Measurements from ENCODE around the gene UVSSA.
A peak's percentile ranks its signal among the peaks of the same experiment; 100 is the strongest.

The UVSSA gene

DNA sequence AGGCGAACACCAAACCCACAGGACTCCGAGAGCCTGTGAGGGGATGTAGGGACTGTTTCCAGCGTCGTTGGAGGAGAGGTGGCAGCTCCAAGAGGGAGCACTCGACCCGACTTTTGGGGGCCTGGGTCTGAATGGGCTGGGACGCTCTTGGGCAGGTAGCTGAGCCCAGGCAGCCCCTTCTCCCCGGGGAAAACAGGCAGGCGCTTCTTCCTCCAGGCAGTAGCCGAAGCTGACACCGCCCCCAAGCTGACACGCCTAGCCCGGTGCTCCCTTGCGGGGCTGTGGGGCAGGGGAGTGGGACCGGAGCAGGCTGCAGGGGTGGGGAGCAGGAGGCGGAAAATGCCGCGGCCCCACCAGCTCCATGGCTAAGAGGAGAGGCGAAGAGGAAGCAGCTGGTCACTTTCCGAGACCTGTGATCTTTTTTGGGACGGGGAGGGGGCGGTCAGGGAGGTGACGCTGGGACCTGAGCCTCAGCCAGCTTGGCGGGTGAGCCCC, 55.1 kb downstream of the UVSSA start:
- no peak for ATAC-seq
- Mint-ChIP-seq H3K9me3 (no peaks in the 10 kb centered on the region), H3K27me3 (peaks cover 38% of the 10 kb centered on the region), H3K27ac (no peak overlapping the region), H3K4me1 (peaks cover 2% of the 10 kb centered on the region), H3K36me3 (ENCODE audit: low read depth) (no peaks in the 10 kb centered on the region), H3K4me3 (no peak overlapping the region)
- no peak for DNase-seq

DNA sequence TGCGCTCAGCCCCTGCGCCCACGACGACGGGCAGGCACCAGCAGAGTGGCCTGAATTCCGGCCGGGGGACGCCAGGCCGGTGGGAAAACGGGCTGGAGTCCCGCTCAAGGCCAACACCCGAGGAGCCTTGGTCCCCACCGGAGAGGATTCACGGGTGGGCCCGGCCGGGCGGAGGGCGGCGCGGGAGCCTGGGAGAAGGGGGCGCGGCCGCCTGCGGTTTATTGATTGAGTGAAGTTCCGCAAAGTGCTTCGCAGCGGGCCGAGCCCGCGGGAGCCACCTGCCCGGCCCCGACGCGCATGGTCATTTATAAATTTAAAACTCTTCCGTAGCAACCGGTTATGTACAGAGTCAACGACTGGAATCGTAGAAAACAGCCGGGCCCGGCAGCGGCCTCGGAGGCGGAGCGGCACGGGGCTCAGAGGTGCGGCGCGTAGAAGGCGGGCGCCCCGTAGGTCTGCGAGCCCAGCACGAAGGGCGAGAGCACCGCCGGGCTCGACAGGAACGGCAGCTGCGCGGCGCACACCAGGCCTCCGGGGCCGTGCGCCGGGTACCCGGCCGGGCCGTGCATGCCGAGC, 55.6 kb downstream of the UVSSA start:
- Mint-ChIP-seq H3K27me3 (peaks cover 42% of the 10 kb centered on the region), H3K4me3 (no peak overlapping the region), H3K9me3 (no peaks in the 10 kb centered on the region), H3K27ac (no peak overlapping the region), H3K4me1 (peaks cover 2% of the 10 kb centered on the region), H3K36me3 (ENCODE audit: low read depth) (no peaks in the 10 kb centered on the region)
- ATAC-seq (no peak), DNase-seq (peak; percentile 4)

DNA sequence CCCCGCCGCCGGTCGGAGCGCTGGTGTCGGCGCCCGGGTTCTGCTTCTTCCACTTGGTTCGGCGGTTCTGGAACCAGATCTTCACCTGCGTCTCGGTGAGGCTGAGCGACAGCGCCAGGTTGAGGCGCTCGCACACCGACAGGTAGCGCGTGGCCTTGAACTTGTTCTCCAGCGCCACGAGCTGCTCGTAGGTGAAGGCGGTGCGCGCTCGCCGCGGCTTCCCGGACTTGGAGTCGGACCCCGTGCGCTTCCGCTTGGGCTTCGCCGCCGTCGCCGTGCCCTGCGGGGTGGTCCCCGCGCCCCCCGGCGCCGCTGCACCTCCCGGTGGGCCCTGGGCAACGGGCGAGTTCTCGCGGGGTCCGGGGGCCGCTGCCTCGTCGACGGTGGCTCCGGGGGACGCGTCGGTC, 56.2 kb downstream of the UVSSA start:
- Mint-ChIP-seq H3K27me3 (peaks cover 46% of the 10 kb centered on the region), H3K9me3 (no peaks in the 10 kb centered on the region), H3K4me1 (peaks cover 2% of the 10 kb centered on the region), H3K36me3 (ENCODE audit: low read depth) (no peaks in the 10 kb centered on the region), H3K27ac (no peak overlapping the region), H3K4me3 (no peak overlapping the region)
- ATAC-seq (no peak), DNase-seq (peak; percentile 4)

DNA sequence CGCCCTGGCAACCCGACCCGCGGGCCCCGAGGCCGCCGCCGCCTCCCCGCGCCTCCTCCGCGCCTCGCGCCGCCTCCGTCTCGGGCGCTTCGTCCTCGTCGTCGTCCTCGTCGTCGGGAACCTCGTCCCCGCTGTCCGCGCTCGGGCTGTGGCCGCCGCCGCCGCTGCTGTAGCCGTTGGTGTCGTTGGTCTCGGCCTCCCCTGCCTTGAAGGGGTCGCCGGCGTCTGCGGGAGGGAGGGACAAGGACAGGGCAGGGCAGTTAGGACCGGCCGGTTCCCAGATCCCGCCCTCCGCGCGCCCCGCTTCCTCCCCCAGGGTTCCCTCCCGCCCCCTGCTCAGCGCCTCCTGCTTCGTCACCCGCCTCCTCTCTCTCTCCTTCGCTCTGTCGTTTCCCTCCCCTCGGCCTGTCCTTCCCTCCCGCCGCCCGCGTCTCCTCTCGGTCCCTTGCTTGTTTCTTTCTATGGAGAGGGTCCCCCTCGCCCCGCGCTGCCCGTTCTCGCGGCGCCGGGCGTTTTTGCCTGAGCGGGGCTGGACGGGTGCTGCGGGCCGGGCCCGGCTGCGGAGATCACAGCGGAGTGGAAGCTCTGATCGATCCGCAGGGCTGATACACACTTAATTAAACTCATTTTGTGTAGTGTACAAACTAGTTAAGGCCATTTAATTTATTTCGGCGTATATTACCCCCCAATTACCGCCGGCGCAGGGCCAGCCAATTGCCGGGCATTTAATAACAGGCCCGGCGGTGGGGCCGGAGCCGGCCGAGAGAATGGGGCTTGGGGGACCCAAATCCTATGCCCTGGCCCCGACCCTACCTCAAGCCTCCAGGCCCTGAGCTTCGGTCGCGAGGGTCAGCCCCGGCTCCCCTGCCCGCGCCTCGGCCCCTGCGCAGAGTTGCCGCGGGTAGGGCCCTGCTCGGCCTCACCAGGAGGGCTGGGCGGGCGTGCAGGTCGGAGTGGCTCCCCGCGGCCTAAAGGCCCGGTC, 56.9 kb downstream of the UVSSA start:
- no peak for ATAC-seq
- Mint-ChIP-seq H3K36me3 (ENCODE audit: low read depth) (peaks cover 3% of the 10 kb centered on the region), H3K4me3 (peak overlapping the region; percentile 6), H3K27ac (no peak overlapping the region), H3K27me3 (peaks cover 53% of the 10 kb centered on the region), H3K9me3 (no peaks in the 10 kb centered on the region), H3K4me1 (peaks cover 4% of the 10 kb centered on the region)
- peak; percentile 10 for DNase-seq

DNA sequence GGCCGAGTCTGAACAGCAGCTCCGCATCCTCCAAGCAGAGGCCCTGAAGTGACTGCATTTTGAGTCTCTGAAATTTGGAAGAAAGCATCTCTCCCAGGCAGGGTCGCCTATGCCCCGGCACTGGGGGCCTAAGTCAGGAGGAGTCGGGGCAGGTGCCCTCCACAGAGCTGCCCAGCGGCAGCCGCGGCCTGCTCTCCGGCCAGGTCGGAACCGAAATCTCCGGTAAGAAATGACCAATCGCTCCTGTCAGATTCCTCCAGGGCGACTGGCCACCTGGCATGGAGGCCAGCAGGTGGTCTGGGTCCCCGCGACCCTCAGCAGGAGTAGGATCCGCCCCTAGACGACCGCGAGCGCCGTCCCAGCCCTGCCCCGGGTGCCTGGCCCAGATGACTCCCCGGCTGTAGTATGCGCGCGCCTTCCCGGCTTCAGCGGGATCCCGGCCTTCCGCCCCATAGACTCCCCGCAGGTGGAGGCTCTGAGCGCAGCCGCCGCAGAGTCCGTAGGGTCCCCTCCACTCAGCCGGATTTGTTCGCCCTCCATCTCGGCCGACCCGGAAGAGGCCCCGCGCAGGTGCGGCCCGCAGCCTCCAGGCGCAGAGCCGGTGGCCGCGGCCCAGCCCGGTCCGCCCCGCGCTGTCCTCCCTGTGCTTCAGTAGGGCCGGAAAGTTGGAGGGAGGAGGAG, 57.7 kb downstream of the UVSSA start:
- DNase-seq (peak; percentile 7), ATAC-seq (no peak)
- Mint-ChIP-seq H3K27ac (no peak overlapping the region), H3K4me1 (peaks cover 4% of the 10 kb centered on the region), H3K4me3 (no peak overlapping the region), H3K27me3 (peaks cover 59% of the 10 kb centered on the region), H3K9me3 (no peaks in the 10 kb centered on the region), H3K36me3 (ENCODE audit: low read depth) (peaks cover 3% of the 10 kb centered on the region)

DNA sequence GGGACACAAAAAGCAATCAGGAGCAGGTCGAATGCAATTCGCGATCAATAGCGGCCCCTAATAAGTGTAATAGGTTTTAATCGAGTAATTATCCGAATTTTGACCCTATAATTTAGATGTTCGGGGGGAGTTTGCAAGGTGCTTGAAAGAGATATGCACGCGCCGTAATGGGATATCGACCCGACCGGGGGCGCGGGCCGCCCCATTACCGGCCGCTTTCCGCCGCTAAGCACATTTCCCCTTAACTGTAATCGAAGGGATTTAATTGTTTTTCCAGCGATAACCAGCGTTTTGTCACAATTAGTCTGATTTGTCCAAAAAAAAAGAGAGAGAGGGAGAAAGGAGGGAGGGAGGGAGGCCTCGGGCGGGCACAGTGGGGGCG, 58.2 kb downstream of the UVSSA start:
- Mint-ChIP-seq H3K36me3 (ENCODE audit: low read depth) (peaks cover 3% of the 10 kb centered on the region), H3K27ac (peak overlapping the region; percentile 79), H3K9me3 (no peaks in the 10 kb centered on the region), H3K4me1 (peaks cover 4% of the 10 kb centered on the region), H3K27me3 (peaks cover 57% of the 10 kb centered on the region), H3K4me3 (peak overlapping the region; percentile 42)
- no peak for ATAC-seq
- DNase-seq: no peak

DNA sequence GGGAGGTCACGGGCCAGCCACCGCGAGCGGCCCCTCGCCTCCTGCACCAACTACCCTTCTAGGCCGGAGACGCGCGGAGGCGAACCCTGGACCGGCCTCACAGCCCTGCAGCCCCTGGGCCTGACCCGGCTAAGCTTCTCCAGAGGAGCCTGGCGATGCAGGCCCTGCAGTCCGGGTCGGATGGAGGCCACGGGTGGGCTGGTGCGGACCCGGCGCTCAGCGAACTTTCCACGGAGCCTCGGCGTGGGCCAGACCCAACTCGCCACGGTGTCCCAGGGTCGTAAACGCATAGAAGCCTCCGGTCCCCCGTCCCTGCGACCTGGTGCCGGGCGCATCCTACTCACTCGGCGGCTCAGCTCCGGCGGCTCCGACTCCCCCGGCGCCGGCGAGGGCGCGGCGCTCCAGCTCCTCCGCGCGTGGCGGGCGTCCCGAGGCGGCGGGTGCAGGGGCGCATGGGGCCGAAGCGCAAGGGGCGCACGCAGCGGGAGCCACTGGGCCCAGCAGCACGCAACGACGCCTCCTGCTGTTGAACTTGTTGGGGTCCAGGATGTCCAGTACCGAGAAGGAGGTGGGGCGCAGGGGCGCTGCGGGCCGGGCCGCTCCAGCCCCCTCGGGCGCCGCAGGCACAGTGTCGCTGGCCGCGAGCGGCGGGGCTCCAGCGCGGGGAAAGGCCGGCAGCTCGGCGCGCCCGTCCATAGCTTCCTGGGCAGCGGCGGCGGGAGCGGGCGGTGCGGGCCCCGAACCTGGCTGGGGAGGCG, 58.8 kb downstream of the UVSSA start:
- Mint-ChIP-seq H3K27me3 (peaks cover 55% of the 10 kb centered on the region), H3K27ac (peak overlapping the region; percentile 79), H3K36me3 (ENCODE audit: low read depth) (peaks cover 3% of the 10 kb centered on the region), H3K4me3 (no peak overlapping the region), H3K4me1 (peaks cover 4% of the 10 kb centered on the region), H3K9me3 (no peaks in the 10 kb centered on the region)
- DNase-seq (peak; percentile 2), ATAC-seq (no peak)

DNA sequence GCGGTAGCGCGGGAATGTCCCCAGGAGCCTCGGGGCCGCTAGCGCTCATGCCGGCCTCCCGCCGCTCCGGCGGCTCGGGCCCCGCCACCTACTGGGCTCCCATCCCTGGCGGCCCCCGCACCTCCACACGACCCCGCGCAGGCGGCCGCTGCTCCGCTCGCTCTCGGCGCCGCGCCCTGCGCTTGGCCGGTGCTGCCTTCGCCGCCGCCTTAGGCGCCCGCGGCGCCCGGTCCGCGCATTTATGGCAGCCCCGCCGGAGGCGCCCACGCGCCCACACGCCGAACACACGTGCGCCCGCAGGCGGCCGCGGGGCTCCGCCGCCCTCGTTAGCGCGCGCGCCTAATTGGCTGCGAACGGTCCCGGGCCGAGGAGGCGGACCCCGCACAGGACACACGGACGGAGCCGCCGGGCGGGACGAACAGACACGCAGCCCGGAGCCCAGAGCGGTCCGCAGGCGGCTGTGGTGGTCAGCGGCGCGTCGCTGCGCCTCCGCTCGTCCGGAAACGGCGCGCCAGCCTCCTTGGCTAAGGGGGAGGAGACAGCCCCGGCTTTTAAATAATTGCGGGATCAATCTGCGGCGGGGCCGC, 59.5 kb downstream of the UVSSA start, which contains the start of gene NKX1-1:
NKX1-1 (minus strand) TSS at position 49 of the 587 bp plus-strand sequence; CDS start at position 49, 0 bp downstream.
- Mint-ChIP-seq H3K4me1 (peaks cover 4% of the 10 kb centered on the region), H3K36me3 (ENCODE audit: low read depth) (peaks cover 3% of the 10 kb centered on the region), H3K9me3 (no peaks in the 10 kb centered on the region), H3K27ac (peak within 1 kb of the TSS; percentile 79), H3K27me3 (peaks cover 59% of the 10 kb centered on the region), H3K4me3 (peak within 1 kb of the TSS; percentile 42)
- DNase-seq (peak; percentile 1), ATAC-seq (no peak)

DNA sequence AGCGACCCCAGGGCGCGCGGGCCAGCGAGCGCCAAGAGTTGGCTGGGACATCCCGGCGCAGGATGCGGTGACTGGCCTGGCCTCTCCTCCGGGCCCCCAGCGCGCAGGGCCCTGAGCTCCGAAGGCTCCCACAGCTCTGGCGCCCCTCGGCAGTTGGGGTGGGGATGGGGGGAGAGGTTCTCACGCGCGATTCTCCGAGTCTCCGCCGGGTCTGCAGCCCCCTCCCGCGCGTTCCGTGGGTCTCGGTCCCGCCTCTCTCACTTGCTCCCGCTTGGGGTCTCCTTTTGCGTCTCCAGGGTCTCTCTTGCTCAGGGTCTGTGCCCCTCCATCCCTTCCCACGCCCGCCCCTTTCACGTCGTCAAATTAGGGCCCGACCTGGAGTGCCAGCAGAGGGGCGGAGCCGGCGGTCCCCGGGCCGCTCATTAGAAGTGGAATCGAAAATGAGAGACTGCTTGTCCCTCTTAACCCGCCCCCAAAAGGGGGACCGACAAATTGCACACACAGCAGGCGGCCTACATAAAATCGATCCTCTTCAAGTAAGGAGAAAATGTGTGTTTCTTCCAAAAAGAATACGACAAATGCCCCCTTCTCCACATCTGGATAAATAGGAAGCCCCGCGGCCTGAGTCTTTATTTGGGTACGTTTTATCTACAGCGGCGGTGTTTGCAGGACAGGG, 60.1 kb downstream of the UVSSA start:
- Mint-ChIP-seq H3K4me3 (no peak overlapping the region), H3K27me3 (peaks cover 59% of the 10 kb centered on the region), H3K36me3 (ENCODE audit: low read depth) (peaks cover 3% of the 10 kb centered on the region), H3K9me3 (no peaks in the 10 kb centered on the region), H3K4me1 (peaks cover 4% of the 10 kb centered on the region), H3K27ac (no peak overlapping the region)
- no peak for ATAC-seq
- DNase-seq: peak; percentile 2

DNA sequence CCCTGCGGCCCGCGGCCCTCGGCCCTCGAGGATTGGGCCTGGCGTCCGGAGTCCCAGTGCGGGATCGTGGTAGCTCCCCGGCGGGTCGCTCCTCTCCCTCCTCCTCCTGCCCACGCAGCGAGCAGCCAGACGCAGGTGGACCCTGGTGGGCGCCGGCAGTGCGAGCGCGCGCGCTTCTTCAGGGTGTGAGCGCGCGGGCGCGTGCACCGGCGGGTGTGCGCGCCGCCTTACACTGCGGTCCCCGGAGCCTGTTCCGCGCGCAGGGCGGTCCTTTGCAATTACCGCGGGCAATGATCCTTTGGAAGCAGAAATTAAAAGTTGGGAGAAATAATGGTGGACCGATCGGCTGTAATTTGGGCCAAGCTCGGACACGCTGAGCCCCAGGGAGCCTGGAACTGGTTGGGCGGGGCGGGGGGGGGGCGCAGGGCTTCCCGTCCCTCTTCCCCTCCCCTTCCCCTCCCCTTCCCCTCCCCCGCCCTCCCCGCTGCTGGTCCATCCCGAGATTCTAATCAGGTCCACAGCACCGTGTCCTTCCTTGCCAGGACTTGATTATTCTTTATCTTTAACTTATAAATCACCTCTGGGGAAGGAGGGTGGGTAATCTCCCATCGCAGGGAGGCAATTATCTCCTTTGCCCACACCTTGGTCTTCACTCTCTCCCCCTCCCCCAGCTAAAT, 60.8 kb downstream of the UVSSA start:
- Mint-ChIP-seq H3K4me3 (no peak overlapping the region), H3K27ac (no peak overlapping the region), H3K4me1 (peaks cover 4% of the 10 kb centered on the region), H3K27me3 (peaks cover 57% of the 10 kb centered on the region), H3K36me3 (ENCODE audit: low read depth) (peaks cover 3% of the 10 kb centered on the region), H3K9me3 (no peaks in the 10 kb centered on the region)
- DNase-seq: no peak
- ATAC-seq: no peak

DNA sequence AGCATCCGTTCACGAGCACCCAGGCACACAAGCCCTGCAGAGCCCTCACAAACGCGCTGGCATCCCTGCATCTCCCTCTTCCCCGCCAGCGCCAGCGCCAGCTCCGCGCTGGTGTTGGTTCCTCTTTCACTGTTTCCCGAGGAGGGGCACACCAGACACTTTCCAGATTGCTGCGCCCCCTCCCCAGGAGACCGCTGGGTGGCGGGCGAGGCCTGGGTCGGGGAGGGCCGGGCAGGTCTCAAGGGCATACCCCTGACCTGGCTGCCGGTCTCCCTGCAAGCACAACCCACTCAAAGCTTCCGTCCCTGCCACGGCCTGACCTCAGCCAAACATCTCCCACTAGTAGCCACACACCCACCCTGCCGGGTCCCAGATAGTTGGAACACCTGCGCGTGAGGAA, 61.4 kb downstream of the UVSSA start:
- Mint-ChIP-seq H3K4me3 (no peak overlapping the region), H3K27me3 (peaks cover 62% of the 10 kb centered on the region), H3K4me1 (peaks cover 4% of the 10 kb centered on the region), H3K36me3 (ENCODE audit: low read depth) (peaks cover 3% of the 10 kb centered on the region), H3K9me3 (no peaks in the 10 kb centered on the region), H3K27ac (peak overlapping the region; percentile 47)
- peak; percentile 6 for DNase-seq
- no peak for ATAC-seq

DNA sequence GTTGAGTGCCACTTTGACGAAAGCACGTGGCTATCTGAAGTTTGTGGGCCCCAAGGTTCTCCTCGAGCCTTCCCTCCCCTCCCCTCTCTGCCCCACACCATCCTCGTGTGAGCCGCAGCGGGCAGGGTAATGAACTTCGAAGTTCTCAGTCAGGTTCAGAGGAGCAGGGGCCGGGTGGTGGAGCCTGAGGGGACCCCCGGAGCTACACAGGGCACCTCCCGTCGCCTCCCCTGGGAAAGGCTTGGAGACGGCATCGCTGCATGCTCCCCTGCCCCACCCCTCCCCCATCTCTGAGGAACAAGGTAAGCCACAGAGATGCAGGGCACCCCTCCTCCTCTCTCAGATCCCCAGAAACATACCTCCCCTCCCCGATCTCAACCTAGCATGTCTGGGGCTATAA, 62.1 kb downstream of the UVSSA start:
- peaks cover 3% of the 10 kb centered on the region for H3K36me3 Mint-ChIP-seq (ENCODE audit: low read depth)
- DNase-seq (no peak), ATAC-seq (no peak)
- no peak overlapping the region for H3K4me3 Mint-ChIP-seq
- no peaks in the 10 kb centered on the region for H3K9me3 Mint-ChIP-seq
- peaks cover 62% of the 10 kb centered on the region for H3K27me3 Mint-ChIP-seq
- peaks cover 5% of the 10 kb centered on the region for H3K4me1 Mint-ChIP-seq
- no peak overlapping the region for H3K27ac Mint-ChIP-seq

Measured in activated naive CD8-positive, alpha-beta T cell treated with anti-CD3 and anti-CD28 coated beads, Interleukin-2, amount 50 U/mL, for 24 hours (primary cell).